HEK293 (cell line): ENCODE measurements around the gene TLE3.

Source experiments
- CTCF ChIA-PET: fragments of 350-600 bp; formaldehyde crosslinking; extraction: SDS; loops from one replicate; lab custom pipeline; 2021; ENCODE audit warnings: antibody characterized with exemption; lab: Yijun Ruan, JAX
- POLR2A ChIA-PET: fragments of 300-600 bp; formaldehyde crosslinking; extraction: SDS; loops from one replicate; lab custom pipeline; 2020; ENCODE audit warnings: antibody characterized with exemption, inconsistent platforms; lab: Yijun Ruan, JAX
- H3K27ac ChIP-seq: fragments of 200-500 bp; sonication (Bioruptor generic); 2 replicates; pipeline ENCODE4 v1.5.1; 2014; ENCODE audit warnings: low read depth, low read length, control low read depth, inconsistent platforms; ENCODE audit errors: extremely low read depth
- H3K36me3 ChIP-seq, 2 experiments: fragments of 200-500 bp in 1 of 2; sonication (Bioruptor generic) in 1 of 2; 1 replicate in 1 of 2; 2 replicates in 1 of 2; pipeline ENCODE4 v1.5.1; 2014 to 2017; ENCODE audit warnings: inconsistent platforms in 2 of 2, low read length in 2 of 2; ENCODE audit not compliant: control insufficient read depth in 2 of 2, insufficient read depth in 1 of 2
- H3K4me1 ChIP-seq: fragments of 200-500 bp; sonication (Bioruptor generic); 2 replicates; pipeline ENCODE4 v1.5.1; 2014; ENCODE audit warnings: mild to moderate bottlenecking, low read length, inconsistent platforms; ENCODE audit not compliant: control insufficient read depth, insufficient read depth
- H3K4me3 ChIP-seq: 2 replicates; pipeline ENCODE4 v1.5.1; 2011; ENCODE audit warnings: low read depth, mild to moderate bottlenecking, control low read depth, low read length, moderate library complexity
- H3K9me3 ChIP-seq: fragments of 200-500 bp; sonication (Bioruptor generic); 2 replicates; pipeline ENCODE4 v1.5.1; 2014; ENCODE audit warnings: low read depth, low read length, inconsistent platforms; ENCODE audit not compliant: control insufficient read depth, insufficient read depth
- EGR2 ChIP-seq: fragments of 450-650 bp; formaldehyde crosslinking; IDR thresholded peaks from 2 replicates; pipeline ENCODE4 v1.5.1; 2016; ENCODE audit warnings: low read depth, missing biosample characterization, missing genetic modification characterization
- HOXD13 ChIP-seq: sonication (generic); formaldehyde crosslinking; IDR thresholded peaks from 2 replicates; pipeline ENCODE4 v1.8.0; 2022; ENCODE audit warnings: missing genetic modification reagents, borderline replicate concordance
- ZBTB17 ChIP-seq: fragments of 450-650 bp; formaldehyde crosslinking; IDR thresholded peaks from 2 replicates; pipeline ENCODE4 v1.5.1; 2016; ENCODE audit warnings: missing biosample characterization, missing genetic modification characterization
- ZFP37 ChIP-seq: fragments of 450-650 bp; formaldehyde crosslinking; IDR thresholded peaks from 2 replicates; pipeline ENCODE4 v1.5.1; 2016; ENCODE audit warnings: missing biosample characterization, missing genetic modification characterization
- ZNF169 ChIP-seq: fragments of 450-650 bp; formaldehyde crosslinking; IDR thresholded peaks from 2 replicates; pipeline ENCODE4 v1.5.1; 2016; ENCODE audit warnings: missing biosample characterization, missing genetic modification characterization
- ZNF223 ChIP-seq: fragments of 450-650 bp; formaldehyde crosslinking; IDR thresholded peaks from 2 replicates; pipeline ENCODE4 v1.5.1; 2016; ENCODE audit warnings: missing biosample characterization, missing genetic modification characterization
- ZNF239 ChIP-seq: fragments of 450-650 bp; formaldehyde crosslinking; IDR thresholded peaks from 2 replicates; pipeline ENCODE4 v1.5.1; 2016; ENCODE audit warnings: missing biosample characterization, missing genetic modification characterization
- ZNF423 ChIP-seq: fragments of 450-650 bp; formaldehyde crosslinking; IDR thresholded peaks from 2 replicates; pipeline ENCODE4 v1.5.1; 2016; ENCODE audit warnings: missing biosample characterization, missing genetic modification characterization
- ZNF521 ChIP-seq: fragments of 450-650 bp; formaldehyde crosslinking; IDR thresholded peaks from 2 replicates; pipeline ENCODE4 v1.5.1; 2017; ENCODE audit warnings: missing biosample characterization, mild to moderate bottlenecking, missing genetic modification characterization
- ZNF600 ChIP-seq: fragments of 450-650 bp; formaldehyde crosslinking; IDR thresholded peaks from 2 replicates; pipeline ENCODE4 v1.5.1; 2016; ENCODE audit warnings: missing biosample characterization, missing genetic modification characterization
- ZNF658 ChIP-seq: fragments of 450-650 bp; formaldehyde crosslinking; IDR thresholded peaks from 2 replicates; pipeline ENCODE4; 2016; ENCODE audit warnings: missing biosample characterization, missing genetic modification characterization
- ZNF777 ChIP-seq: fragments of 450-650 bp; formaldehyde crosslinking; IDR thresholded peaks from 2 replicates; pipeline ENCODE4 v1.5.1; 2017; ENCODE audit warnings: missing biosample characterization, missing genetic modification characterization, borderline replicate concordance
- TF ChIP-seq, protein P1 (sequence below): fragments of 450-650 bp; formaldehyde crosslinking; IDR thresholded peaks from 2 replicates; pipeline ENCODE4 v1.5.1; 2016; ENCODE audit warnings: missing biosample characterization, missing genetic modification characterization
- TF ChIP-seq, protein P2 (sequence below): fragments of 450-650 bp; formaldehyde crosslinking; IDR thresholded peaks from 2 replicates; pipeline ENCODE4 v1.5.1; 2016; ENCODE audit warnings: missing biosample characterization, missing genetic modification characterization
- TF ChIP-seq, protein P3 (sequence below): sonication (generic); formaldehyde crosslinking; IDR thresholded peaks from 2 replicates; pipeline ENCODE4 v1.8.1; 2022; ENCODE audit warnings: mild to moderate bottlenecking, moderate library complexity, missing genetic modification reagents
- TF ChIP-seq, protein P4 (sequence below): fragments of 450-650 bp; formaldehyde crosslinking; IDR thresholded peaks from 2 replicates; pipeline ENCODE4 v1.5.1; 2016; ENCODE audit warnings: missing biosample characterization, missing genetic modification characterization
- TF ChIP-seq, protein P5 (sequence below): fragments of 450-650 bp; formaldehyde crosslinking; IDR thresholded peaks from 2 replicates; pipeline ENCODE4 v1.5.1; 2016; ENCODE audit warnings: missing biosample characterization, missing genetic modification characterization
- TF ChIP-seq, protein P6 (sequence below): fragments of 450-650 bp; formaldehyde crosslinking; optimal IDR thresholded peaks from 2 replicates; pipeline ENCODE3; 2016; ENCODE audit warnings: missing biosample characterization, mild to moderate bottlenecking, missing genetic modification characterization
- TF ChIP-seq, protein P7 (sequence below): fragments of 450-650 bp; formaldehyde crosslinking; IDR thresholded peaks from 2 replicates; pipeline ENCODE4 v1.5.1; 2016; ENCODE audit warnings: missing biosample characterization, missing genetic modification characterization
- TF ChIP-seq, protein P8 (sequence below): fragments of 450-650 bp; formaldehyde crosslinking; IDR thresholded peaks from 2 replicates; pipeline ENCODE4 v1.5.1; 2016; ENCODE audit warnings: missing biosample characterization, missing genetic modification characterization

Gene TLE3

DNA sequence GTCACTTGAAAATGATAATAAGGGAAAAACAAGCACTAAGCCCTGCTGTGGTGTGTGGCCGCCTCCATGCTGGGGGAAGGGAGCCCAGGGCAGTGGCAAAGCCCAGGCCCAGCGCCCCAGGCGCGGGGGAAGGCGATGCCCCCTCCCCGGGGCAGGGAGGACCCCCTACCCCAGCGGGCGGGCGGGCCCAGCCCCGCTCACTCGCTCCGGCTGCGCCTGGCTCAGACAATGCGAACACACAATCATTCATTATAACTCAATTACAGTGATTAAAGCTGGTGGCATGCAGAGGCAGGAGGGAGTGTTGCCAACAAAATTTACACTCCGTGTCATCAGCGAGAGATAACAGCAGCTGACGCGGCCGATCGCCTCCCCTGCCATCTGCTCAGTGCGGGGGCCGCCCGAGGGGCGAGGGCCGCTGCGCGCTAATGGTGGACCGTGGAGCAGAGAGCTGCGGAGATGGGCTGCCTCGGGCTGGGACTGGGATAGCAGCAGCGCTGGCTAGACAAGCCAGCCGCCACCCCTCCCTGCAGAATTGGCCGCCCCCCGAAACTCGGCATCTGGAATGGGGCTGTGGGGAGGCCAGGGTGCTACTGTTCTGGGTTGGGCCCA is 64.1 kb downstream of the TLE3 start:
- Histone ChIP-seq H3K9me3 (no peaks in the 10 kb centered on the region), H3K36me3 (no peaks in the 10 kb centered on the region), H3K27ac (peak overlapping the region; percentile 59; the same call in 1 of the 2 replicates), H3K4me3 (no peak overlapping the region), H3K4me1 (peaks cover 19% of the 10 kb centered on the region)
- ChIA-PET POLR2A (interaction anchor here (0.8 to 2.0 kb wide), 4 partner anchors 9 to 64 kb away, joined by 3 to 6 read pairs (median 4); partner anchors contain the start of gene TLE3), CTCF (interaction anchor here (0.7 kb wide), 2 partner anchors 179 to 976 kb away, joined by 3 to 4 read pairs; no protein-coding TSS in a partner anchor)
- TF ChIP-seq, protein P1, sequence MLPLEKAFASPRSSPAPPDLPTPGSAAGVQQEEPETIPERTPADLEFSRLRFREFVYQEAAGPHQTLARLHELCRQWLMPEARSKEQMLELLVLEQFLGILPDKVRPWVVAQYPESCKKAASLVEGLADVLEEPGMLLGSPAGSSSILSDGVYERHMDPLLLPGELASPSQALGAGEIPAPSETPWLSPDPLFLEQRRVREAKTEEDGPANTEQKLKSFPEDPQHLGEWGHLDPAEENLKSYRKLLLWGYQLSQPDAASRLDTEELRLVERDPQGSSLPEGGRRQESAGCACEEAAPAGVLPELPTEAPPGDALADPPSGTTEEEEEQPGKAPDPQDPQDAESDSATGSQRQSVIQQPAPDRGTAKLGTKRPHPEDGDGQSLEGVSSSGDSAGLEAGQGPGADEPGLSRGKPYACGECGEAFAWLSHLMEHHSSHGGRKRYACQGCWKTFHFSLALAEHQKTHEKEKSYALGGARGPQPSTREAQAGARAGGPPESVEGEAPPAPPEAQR, result no peak
- TF ChIP-seq ZNF521 (tag by site-specific recombination) (no peak), ZNF223 (tag by site-specific recombination) (no peak), ZNF423 (tag by site-specific recombination) (0 out of 2 replicates have a peak, but pooled peaks have one; percentile 57), EGR2 (tag by site-specific recombination) (peak; percentile 82), HOXD13 (CRISPR knock-in tag) (no peak), ZNF777 (tag by site-specific recombination) (no peak), ZNF600 (tag by site-specific recombination) (peak; percentile 47), ZNF658 (tag by site-specific recombination) (no peak), ZNF239 (no peak), ZNF169 (no peak), ZBTB17 (peak; percentile 50; the same call in 1 of the 2 replicates), ZFP37 (tag by site-specific recombination) (no peak)
- TF ChIP-seq, protein P2, sequence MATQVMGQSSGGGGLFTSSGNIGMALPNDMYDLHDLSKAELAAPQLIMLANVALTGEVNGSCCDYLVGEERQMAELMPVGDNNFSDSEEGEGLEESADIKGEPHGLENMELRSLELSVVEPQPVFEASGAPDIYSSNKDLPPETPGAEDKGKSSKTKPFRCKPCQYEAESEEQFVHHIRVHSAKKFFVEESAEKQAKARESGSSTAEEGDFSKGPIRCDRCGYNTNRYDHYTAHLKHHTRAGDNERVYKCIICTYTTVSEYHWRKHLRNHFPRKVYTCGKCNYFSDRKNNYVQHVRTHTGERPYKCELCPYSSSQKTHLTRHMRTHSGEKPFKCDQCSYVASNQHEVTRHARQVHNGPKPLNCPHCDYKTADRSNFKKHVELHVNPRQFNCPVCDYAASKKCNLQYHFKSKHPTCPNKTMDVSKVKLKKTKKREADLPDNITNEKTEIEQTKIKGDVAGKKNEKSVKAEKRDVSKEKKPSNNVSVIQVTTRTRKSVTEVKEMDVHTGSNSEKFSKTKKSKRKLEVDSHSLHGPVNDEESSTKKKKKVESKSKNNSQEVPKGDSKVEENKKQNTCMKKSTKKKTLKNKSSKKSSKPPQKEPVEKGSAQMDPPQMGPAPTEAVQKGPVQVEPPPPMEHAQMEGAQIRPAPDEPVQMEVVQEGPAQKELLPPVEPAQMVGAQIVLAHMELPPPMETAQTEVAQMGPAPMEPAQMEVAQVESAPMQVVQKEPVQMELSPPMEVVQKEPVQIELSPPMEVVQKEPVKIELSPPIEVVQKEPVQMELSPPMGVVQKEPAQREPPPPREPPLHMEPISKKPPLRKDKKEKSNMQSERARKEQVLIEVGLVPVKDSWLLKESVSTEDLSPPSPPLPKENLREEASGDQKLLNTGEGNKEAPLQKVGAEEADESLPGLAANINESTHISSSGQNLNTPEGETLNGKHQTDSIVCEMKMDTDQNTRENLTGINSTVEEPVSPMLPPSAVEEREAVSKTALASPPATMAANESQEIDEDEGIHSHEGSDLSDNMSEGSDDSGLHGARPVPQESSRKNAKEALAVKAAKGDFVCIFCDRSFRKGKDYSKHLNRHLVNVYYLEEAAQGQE (tag by site-specific recombination), result no peak
- TF ChIP-seq, protein P3, sequence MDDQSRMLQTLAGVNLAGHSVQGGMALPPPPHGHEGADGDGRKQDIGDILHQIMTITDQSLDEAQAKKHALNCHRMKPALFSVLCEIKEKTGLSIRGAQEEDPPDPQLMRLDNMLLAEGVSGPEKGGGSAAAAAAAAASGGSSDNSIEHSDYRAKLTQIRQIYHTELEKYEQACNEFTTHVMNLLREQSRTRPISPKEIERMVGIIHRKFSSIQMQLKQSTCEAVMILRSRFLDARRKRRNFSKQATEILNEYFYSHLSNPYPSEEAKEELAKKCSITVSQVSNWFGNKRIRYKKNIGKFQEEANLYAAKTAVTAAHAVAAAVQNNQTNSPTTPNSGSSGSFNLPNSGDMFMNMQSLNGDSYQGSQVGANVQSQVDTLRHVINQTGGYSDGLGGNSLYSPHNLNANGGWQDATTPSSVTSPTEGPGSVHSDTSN (CRISPR knock-in tag), result no peak
- TF ChIP-seq, protein P4, sequence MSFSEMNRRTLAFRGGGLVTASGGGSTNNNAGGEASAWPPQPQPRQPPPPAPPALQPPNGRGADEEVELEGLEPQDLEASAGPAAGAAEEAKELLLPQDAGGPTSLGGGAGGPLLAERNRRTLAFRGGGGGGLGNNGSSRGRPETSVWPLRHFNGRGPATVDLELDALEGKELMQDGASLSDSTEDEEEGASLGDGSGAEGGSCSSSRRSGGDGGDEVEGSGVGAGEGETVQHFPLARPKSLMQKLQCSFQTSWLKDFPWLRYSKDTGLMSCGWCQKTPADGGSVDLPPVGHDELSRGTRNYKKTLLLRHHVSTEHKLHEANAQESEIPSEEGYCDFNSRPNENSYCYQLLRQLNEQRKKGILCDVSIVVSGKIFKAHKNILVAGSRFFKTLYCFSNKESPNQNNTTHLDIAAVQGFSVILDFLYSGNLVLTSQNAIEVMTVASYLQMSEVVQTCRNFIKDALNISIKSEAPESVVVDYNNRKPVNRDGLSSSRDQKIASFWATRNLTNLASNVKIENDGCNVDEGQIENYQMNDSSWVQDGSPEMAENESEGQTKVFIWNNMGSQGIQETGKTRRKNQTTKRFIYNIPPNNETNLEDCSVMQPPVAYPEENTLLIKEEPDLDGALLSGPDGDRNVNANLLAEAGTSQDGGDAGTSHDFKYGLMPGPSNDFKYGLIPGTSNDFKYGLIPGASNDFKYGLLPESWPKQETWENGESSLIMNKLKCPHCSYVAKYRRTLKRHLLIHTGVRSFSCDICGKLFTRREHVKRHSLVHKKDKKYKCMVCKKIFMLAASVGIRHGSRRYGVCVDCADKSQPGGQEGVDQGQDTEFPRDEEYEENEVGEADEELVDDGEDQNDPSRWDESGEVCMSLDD (tag by site-specific recombination), result peak; percentile 55; the same call in 1 of the 2 replicates
- TF ChIP-seq, protein P5, sequence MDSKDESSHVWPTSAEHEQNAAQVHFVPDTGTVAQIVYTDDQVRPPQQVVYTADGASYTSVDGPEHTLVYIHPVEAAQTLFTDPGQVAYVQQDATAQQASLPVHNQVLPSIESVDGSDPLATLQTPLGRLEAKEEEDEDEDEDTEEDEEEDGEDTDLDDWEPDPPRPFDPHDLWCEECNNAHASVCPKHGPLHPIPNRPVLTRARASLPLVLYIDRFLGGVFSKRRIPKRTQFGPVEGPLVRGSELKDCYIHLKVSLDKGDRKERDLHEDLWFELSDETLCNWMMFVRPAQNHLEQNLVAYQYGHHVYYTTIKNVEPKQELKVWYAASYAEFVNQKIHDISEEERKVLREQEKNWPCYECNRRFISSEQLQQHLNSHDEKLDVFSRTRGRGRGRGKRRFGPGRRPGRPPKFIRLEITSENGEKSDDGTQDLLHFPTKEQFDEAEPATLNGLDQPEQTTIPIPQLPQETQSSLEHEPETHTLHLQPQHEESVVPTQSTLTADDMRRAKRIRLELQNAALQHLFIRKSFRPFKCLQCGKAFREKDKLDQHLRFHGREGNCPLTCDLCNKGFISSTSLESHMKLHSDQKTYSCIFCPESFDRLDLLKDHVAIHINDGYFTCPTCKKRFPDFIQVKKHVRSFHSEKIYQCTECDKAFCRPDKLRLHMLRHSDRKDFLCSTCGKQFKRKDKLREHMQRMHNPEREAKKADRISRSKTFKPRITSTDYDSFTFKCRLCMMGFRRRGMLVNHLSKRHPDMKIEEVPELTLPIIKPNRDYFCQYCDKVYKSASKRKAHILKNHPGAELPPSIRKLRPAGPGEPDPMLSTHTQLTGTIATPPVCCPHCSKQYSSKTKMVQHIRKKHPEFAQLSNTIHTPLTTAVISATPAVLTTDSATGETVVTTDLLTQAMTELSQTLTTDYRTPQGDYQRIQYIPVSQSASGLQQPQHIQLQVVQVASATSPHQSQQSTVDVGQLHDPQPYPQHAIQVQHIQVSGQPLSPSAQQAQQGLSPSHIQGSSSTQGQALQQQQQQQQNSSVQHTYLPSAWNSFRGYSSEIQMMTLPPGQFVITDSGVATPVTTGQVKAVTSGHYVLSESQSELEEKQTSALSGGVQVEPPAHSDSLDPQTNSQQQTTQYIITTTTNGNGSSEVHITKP (tag by site-specific recombination), result no peak
- TF ChIP-seq, protein P6, sequence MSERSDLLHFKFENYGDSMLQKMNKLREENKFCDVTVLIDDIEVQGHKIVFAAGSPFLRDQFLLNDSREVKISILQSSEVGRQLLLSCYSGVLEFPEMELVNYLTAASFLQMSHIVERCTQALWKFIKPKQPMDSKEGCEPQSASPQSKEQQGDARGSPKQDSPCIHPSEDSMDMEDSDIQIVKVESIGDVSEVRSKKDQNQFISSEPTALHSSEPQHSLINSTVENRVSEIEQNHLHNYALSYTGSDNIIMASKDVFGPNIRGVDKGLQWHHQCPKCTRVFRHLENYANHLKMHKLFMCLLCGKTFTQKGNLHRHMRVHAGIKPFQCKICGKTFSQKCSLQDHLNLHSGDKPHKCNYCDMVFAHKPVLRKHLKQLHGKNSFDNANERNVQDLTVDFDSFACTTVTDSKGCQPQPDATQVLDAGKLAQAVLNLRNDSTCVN, result peak; percentile 12
- TF ChIP-seq, protein P7, sequence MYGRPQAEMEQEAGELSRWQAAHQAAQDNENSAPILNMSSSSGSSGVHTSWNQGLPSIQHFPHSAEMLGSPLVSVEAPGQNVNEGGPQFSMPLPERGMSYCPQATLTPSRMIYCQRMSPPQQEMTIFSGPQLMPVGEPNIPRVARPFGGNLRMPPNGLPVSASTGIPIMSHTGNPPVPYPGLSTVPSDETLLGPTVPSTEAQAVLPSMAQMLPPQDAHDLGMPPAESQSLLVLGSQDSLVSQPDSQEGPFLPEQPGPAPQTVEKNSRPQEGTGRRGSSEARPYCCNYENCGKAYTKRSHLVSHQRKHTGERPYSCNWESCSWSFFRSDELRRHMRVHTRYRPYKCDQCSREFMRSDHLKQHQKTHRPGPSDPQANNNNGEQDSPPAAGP (tag by site-specific recombination), result peak; percentile 99
- TF ChIP-seq, protein P8, sequence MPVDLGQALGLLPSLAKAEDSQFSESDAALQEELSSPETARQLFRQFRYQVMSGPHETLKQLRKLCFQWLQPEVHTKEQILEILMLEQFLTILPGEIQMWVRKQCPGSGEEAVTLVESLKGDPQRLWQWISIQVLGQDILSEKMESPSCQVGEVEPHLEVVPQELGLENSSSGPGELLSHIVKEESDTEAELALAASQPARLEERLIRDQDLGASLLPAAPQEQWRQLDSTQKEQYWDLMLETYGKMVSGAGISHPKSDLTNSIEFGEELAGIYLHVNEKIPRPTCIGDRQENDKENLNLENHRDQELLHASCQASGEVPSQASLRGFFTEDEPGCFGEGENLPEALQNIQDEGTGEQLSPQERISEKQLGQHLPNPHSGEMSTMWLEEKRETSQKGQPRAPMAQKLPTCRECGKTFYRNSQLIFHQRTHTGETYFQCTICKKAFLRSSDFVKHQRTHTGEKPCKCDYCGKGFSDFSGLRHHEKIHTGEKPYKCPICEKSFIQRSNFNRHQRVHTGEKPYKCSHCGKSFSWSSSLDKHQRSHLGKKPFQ, result peak; percentile 59; the same call in 1 of the 2 replicates
